Measurements from ENCODE around the gene NES.

The NES gene

GRCh38 chr1:156704166-156704711 is 27.0 kb upstream of the NES start:
- in situ Hi-C loops (cut with MboI; ENCODE audit: low sequenced_read_pairs), result no loop called here

- in situ Hi-C loops (cut with MboI; ENCODE audit: low sequenced_read_pairs), result no loop called here
Measured at GRCh38 chr1:156703741-156704140, 26.5 kb upstream of the NES start.

GRCh38 chr1:156703336-156703735 is 26.1 kb upstream of the NES start:
- in situ Hi-C loops (cut with MboI; ENCODE audit: low sequenced_read_pairs), result no loop called here

DNA sequence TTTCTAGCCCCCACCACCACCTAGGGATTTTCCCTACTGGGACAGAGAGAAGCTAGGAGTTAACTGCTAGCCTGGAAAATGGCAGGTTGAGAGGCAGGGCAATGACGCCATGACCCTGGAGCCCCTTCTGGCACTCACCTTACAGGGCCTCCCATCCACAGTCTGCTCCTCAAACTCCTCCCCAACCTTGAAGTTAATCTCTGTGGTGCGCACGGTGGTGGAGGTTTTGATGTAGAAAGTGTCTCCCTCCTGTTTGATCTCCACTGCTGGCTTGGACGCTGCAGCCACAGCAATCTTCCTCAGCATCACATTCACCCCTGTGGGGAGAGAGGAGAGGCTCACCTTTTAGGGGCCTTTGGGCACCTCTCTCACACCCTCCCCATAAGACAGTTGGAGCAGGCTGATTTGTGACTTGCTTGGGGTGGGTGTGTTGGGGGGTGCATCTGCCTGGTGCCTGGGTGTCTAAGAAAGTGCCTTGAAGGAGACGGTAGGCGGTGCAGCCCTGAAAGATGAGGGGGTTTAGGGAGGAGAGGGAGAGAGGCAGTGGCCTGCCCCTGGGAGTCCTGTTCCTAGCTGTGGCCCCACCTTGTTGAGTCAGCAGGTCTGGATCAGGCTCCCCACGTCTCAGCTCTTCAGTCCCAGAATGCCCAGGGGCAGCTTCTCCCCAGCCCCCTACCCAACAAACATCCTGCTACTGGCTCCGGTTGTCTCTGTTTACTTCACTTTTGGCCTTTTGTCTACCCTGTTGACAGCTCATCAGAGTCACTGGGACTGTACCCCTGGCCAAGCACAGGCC is 23.7 kb upstream of the NES start:
- in situ Hi-C loops (cut with MboI; ENCODE audit: low sequenced_read_pairs), result no loop called here

- in situ Hi-C loops (cut with MboI; ENCODE audit: low sequenced_read_pairs), result no loop called here
Measured at GRCh38 chr1:156698995-156699394, 21.8 kb upstream of the NES start.

GRCh38 chr1:156697481-156697880 is 20.3 kb upstream of the NES start:
- in situ Hi-C loops (cut with MboI; ENCODE audit: low sequenced_read_pairs), result no loop called here

DNA sequence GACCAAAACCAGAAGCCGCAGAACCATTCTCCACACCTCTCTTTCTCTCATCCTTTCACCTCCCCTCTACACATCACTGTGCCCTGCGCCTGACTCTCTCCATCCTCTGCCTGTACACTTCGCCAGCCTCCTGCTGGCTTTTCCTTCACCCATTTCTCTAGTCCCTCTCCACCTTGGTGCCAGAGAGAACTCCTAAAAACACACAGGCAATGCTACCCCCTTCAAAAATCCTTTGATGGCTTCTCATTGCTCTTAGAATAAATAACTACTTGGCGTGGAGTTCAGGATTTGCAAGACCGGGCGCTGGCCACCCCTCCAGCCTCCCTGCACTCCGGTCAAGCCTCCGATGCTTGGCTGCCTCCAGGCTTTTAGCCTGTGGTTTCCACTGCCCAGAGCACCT is 19.5 kb upstream of the NES start:
- in situ Hi-C loops (cut with MboI; ENCODE audit: low sequenced_read_pairs), result no loop called here

- in situ Hi-C loops (cut with MboI; ENCODE audit: low sequenced_read_pairs), result no loop called here
Measured at GRCh38 chr1:156694690-156694962, 17.4 kb upstream of the NES start.

DNA sequence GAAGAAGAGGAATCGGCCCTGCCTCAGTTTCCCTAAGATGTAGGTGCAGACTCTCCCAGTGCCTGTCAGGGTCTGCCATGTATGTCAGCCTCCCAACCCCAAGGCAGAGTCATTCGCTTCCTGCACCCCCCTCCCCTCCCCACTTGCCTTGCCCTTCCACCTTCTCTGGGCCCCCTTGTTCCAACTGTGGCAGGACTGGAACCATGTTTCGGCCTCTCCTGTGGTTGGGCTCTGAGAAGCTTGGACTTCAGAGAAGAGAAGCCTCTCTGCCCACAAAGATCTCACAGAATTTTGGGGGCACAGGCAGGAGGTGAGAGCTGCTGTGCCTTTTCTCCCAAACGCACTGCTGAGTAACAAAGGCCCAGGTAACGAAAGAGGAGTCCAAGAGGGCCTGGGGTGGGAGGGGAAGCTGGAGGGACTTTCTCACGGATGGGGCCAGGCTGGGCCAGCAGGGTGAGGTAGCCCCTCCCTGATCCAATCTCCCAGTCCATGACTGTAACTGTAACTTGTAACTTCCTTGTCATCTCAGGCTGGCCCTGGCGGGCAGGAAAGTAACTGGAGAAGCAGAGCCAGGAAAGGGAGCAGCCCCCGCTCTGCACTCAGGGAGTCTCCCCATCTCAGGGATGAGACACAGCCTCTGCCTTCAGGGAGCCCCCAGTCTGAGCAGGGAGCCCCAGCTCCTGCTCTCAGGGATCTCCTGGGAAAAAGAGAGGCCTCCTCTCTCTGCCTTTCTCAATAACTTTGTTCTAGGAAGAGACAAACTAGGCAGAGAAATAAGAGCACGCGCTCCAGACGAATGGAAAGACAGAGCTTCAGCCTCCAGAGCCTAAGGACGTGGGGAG is 16.9 kb upstream of the NES start:
- in situ Hi-C loops (cut with MboI; ENCODE audit: low sequenced_read_pairs), result no loop called here

DNA sequence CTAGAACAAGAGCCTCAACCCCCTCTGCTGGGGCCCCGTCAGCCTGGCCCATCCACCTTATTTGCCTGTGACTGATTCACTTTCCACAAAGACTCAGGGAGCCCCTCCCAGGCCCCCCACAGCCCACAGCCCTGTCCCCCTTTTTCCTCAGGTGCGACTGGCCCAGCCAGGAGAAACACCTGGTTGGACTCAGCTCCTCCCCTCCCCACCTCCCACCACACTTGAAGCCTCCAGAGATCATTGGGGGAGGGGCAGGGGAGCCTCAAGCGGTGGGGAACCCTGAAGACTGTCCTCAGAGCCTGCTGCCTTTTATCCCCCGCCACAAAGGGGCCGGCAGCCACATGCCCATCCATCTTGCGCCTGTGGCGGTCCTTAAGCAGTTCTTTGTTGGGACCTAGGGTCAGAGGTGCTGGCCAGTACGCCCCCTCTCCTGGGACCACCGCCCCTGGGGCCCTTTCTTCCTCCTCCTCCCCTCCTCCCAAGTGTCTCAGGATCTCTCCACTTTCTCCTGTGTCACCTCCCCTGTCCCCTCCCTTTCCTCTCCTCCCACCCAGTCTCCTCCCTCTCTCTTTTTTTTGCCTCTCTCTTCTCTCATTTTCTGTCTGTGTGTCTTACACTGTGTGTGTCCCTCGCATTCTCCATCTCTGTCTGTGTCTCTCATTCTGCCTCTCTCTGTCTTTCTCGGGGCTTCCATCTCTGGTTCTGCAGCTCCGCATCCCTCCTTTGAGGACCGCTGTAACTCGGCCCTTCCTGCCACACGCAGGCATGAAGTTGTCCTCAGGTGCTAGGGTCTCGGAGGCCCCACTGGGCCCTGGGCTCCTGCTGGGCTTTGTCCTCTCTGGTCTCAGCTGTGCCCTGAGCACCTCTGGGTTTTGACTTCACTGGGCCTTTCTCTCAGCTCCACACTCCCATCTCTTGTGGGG is 16.0 kb upstream of the NES start:
- in situ Hi-C loops (cut with MboI; ENCODE audit: low sequenced_read_pairs), result no loop called here

GRCh38 chr1:156692441-156692924 is 15.3 kb upstream of the NES start:
- in situ Hi-C loops (cut with MboI; ENCODE audit: low sequenced_read_pairs), result no loop called here

DNA sequence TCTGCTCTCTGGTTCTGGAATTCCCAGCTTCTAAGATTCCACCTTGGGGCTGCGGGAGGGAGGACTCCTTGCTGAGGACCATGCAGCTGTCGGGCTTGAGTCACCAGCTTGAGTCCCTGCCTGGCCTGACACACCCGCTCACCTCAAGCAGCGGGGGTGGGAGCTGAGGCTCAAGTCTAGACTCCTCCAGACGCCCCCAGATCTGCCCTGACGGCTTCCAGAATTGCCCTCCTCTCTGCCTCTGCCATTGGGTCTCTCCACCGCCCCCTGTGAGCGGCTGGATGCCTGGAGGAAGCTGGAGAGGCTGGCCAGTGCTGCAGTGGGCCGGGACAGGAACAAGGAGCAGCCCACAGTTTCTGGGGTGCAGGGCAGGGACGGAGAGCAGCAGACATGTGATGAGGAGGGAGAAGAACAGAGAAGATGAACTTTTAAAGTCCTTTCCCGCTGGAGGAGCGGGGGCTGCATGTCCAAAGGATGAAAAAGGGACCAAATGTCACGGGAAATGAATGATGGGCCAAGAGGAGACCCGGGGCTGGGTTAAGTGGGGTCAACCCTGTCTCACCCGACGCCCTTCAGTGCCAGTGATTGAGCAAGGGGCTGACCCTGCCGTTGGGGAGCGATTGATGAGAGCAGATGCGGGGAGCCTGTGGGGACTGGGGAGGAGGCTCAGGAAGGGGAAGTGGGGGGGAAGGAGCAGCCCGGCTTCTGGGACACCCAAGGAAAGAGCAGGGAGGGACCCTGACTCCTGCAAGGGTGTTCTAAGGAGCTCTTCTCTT is 14.6 kb upstream of the NES start:
- in situ Hi-C loops (cut with MboI; ENCODE audit: low sequenced_read_pairs), result no loop called here

- in situ Hi-C loops (cut with MboI; ENCODE audit: low sequenced_read_pairs), result no loop called here
Measured at GRCh38 chr1:156691191-156691590, 14.0 kb upstream of the NES start.

DNA sequence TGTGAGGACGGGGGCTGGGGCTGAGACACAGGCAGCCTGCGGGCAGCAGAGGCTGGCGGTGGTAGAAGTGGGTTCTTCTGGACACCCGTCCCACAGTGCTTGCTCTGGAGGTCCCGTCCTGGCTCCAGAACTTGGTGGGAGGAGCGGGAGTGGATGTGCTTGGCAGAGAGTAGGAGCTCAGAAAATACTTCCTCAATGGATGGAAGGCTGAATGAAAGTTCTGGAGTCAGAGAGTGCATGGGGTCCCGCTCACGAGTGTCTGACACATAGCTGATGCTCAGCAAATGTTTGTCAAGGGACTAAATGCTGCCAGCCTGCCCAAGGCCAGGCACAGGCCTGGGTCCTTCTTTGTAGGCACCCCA is 13.4 kb upstream of the NES start:
- in situ Hi-C loops (cut with MboI; ENCODE audit: low sequenced_read_pairs), result no loop called here

DNA sequence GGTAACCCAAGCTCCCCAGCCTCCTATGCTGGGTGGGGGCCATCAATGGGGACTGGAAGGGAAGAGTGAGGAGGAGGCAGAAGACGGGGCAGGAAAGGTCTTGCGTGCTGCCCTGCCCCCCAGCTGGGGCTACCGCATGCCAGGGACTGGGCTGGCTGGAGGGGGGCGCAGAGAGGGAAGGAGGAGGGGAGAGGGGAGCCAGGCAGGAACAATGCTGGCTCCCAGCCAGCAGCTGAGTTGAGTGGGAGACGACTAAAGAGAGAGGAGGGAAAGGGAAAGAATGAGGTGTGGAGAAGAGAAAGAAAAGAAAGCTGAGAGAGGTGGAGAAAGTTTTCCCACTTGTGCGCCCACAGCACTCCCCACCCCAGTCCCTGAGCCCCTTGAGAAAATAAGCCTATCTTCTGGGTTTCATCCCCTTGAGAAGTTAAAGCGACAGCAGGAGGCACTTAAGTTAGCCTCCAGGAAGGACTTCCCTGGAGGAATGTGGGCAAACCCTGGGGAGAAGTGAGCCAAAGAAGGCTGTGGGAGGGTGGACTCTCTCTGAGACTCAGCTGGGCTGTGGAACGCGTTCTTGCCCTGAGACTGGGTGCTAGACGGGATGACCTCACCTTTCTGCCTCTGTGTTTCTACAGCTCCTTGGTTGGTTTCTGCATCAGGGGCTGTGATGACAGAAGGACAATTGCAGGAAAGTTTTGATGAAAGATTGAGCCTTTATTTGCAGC is 12.9 kb upstream of the NES start:
- in situ Hi-C loops (cut with MboI; ENCODE audit: low sequenced_read_pairs), result no loop called here

DNA sequence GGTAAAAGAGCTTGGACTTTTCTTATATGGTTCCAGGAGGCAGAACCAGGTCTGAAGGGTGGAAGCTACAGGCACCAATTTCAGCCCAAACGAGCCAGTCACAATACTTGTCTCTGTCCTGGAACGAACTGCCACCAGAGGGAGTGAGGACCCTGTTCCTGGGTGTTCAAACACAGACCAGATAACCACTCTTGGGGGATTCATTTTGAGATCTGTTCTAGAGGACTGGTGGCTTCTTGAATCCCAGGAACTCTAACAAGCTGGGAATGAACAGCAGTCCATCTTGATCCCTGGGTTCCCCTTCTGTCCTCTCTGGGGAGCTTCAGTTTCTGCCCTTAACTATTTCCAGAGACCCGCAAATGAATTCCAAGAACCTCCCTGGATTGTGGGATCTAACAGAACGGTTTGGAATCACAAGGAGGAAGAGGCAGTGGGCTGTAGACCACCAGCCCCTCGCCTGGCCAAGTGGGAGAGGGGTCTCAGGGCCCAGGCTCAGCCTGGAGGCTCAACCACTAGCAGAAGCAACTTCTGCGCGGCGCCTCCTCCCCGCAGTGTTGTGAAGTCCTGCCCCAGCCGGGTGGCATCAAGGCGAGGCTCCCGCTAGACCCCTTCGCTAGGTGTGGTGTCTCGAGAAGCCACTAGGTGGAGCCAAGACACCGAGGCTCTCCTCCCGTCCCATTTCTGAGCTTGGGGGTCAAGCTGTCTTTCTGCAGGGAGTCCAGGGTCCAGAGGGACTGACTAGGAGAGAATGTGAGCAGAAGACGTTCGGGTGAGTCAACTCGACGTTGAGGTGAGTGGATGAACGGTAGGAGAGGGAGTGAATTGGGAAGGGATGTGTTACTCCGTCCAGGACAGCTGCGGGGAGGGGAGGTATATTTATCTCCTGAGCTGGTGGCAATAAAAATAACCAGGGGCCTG is 12.1 kb upstream of the NES start:
- in situ Hi-C loops (cut with MboI; ENCODE audit: low sequenced_read_pairs), result no loop called here

GRCh38 chr1:156684227-156684782 is 7.1 kb upstream of the NES start:
- in situ Hi-C loops (cut with MboI; ENCODE audit: low sequenced_read_pairs), result no loop called here

GRCh38 chr1:156682166-156682890 is 5.1 kb upstream of the NES start:
- in situ Hi-C loops (cut with MboI; ENCODE audit: low sequenced_read_pairs), result no loop called here

Data from HL-60/S4 treated with phorbol 12-myristate 13-acetate at 8.2 ng/mL for 4 days and 3 days (cell line).